ENCODE data around the gene FHL1. TPM values are rescaled to one million over a fixed set of nuclear protein-coding genes. Genes with fewer than 3 reads are reported as not detected.
A peak's percentile ranks its signal among the peaks of the same experiment; 100 is the strongest.

Gene FHL1
- total RNA-seq, 4 donors from 2014 or later: 139 to 617 (median 162) TPM

- no peak for DNase-seq
- intact Hi-C loops (cut with DNase I; ENCODE audit: low total_unique reads) (loop anchor here (5.0 kb wide), 1 partner anchor 34 kb away; no protein-coding TSS in a partner anchor), in situ Hi-C loops (cut with MboI; ENCODE audit: low pct_ligation_motif_present in 1 of 4, low pct_unique_long_range_greater_than_20kb in 1 of 4, low sequenced_read_pairs in 3 of 4) (loop anchor here in 1 of 4 donors (25.0 kb wide), 1 partner anchor 169 kb away; no protein-coding TSS in a partner anchor)
- 67 to 89% methylated on average over 1 to 7 of the region's 8 CpGs for WGBS, 2 donors (ENCODE audit: low coverage in 1 of 2)
- TF ChIP-seq CTCF (IDR thresholded peaks at IDR 0.05) (no peak), POLR2A (IDR thresholded peaks at IDR 0.05) (no peak), EP300 (IDR thresholded peaks at IDR 0.05; ENCODE audit: low read depth) (no peak), POLR2AphosphoS5 (IDR thresholded peaks at IDR 0.05) (no peak)
- no peaks in the 10 kb centered on the region for H3K9me3 ChIP-seq
- H3K27ac ChIP-seq: peak overlapping the region; percentile 77 to 82 (median 80)
- H3K36me3 ChIP-seq: peaks cover 0 to 5% (median 0%) of the 10 kb centered on the region in 4 donors
- H3K27me3 ChIP-seq: no peaks in the 10 kb centered on the region
- H3K4me3 ChIP-seq: peak overlapping the region in 2 of 4 donors; percentile 3 to 13
- H3K4me1 ChIP-seq: peaks cover 11 to 39% (median 12%) of the 10 kb centered on the region in 4 donors
Measured at GRCh38 chrX:136205882-136206380, 58.6 kb downstream of the FHL1 start.

DNA sequence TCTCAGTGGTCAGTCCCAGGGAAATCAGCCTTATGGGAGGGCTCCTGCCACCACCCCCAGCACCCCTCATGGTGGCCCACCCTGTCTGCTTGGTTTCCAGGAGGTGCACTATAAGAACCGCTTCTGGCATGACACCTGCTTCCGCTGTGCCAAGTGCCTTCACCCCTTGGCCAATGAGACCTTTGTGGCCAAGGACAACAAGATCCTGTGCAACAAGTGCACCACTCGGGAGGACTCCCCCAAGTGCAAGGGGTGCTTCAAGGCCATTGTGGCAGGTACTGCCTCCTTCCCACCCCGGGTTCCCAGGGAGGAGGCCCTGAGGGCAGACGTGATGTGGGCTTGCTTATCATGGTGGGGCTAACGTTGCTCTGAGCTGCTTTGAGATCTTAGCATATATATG lies 59.6 kb downstream of the FHL1 start:
- intact Hi-C loops (cut with DNase I; ENCODE audit: low total_unique reads): loop anchor here (5.0 kb wide), 1 partner anchor 35 kb away; no protein-coding TSS in a partner anchor

DNA sequence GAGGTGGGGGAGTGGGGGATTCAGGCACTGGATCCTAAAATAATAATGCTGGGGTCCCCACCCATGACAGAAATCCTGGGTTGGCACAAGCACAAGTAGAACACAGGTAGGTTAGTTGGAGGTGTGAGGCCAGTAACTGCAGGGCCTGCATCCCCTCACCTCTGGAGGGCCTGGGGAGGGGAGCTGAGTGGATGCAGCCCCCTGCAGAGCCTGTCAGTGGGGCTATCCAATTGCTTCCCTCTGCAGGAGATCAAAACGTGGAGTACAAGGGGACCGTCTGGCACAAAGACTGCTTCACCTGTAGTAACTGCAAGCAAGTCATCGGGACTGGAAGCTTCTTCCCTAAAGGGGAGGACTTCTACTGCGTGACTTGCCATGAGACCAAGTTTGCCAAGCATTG lies 60.2 kb downstream of the FHL1 start:
- H3K27ac ChIP-seq: peak overlapping the region; percentile 77 to 82 (median 80)
- H3K9me3 ChIP-seq: no peaks in the 10 kb centered on the region
- H3K27me3 ChIP-seq: no peaks in the 10 kb centered on the region
- WGBS, 2 donors (ENCODE audit: low coverage in 1 of 2): 71% methylated on average over 4 of the region's 4 CpGs; no CpG with 5 or more reads in 1 of the 2 donors
- intact Hi-C loops (cut with DNase I; ENCODE audit: low total_unique reads) (loop anchor here (5.0 kb wide), 1 partner anchor 35 kb away; no protein-coding TSS in a partner anchor), in situ Hi-C loops (cut with MboI; ENCODE audit: low pct_ligation_motif_present in 1 of 4, low pct_unique_long_range_greater_than_20kb in 1 of 4, low sequenced_read_pairs in 3 of 4) (loop anchor here in 1 of 4 donors (25.0 kb wide), 1 partner anchor 170 kb away; no protein-coding TSS in a partner anchor)
- H3K4me3 ChIP-seq: no peak overlapping the region
- H3K36me3 ChIP-seq: peaks cover 0 to 5% (median 0%) of the 10 kb centered on the region in 4 donors
- no peak for DNase-seq
- TF ChIP-seq CTCF (IDR thresholded peaks at IDR 0.05) (no peak), POLR2AphosphoS5 (IDR thresholded peaks at IDR 0.05) (peak in 1 of 3 donors; percentile 5)
- H3K4me1 ChIP-seq: peaks cover 11 to 29% (median 12%) of the 10 kb centered on the region in 4 donors

More for the DNA sequence above, 59.6 kb downstream of the FHL1 start:
- WGBS, 2 donors (ENCODE audit: low coverage in 1 of 2): 72% methylated on average over 6 of the region's 6 CpGs; no CpG with 5 or more reads in 1 of the 2 donors
- H3K27me3 ChIP-seq: no peaks in the 10 kb centered on the region
- peaks cover 11 to 32% (median 12%) of the 10 kb centered on the region in 4 donors for H3K4me1 ChIP-seq
- no peak for DNase-seq
- no peak for TF ChIP-seq EP300 (IDR thresholded peaks at IDR 0.05; ENCODE audit: low read depth)
- TF ChIP-seq POLR2A (IDR thresholded peaks at IDR 0.05): no peak
- TF ChIP-seq POLR2AphosphoS5 (IDR thresholded peaks at IDR 0.05): no peak
- TF ChIP-seq CTCF (IDR thresholded peaks at IDR 0.05): no peak
- H3K4me3 ChIP-seq: no peak overlapping the region
- H3K9me3 ChIP-seq: no peaks in the 10 kb centered on the region
- in situ Hi-C loops (cut with MboI; ENCODE audit: low pct_ligation_motif_present in 1 of 4, low pct_unique_long_range_greater_than_20kb in 1 of 4, low sequenced_read_pairs in 3 of 4): loop anchor here in 1 of 4 donors (25.0 kb wide), 1 partner anchor 170 kb away; no protein-coding TSS in a partner anchor
- peak overlapping the region; percentile 77 to 82 (median 80) for H3K27ac ChIP-seq
- peaks cover 0 to 5% (median 0%) of the 10 kb centered on the region in 4 donors for H3K36me3 ChIP-seq

GRCh38 chrX:136209016-136209738 lies 61.8 kb downstream of the FHL1 start:
- intact Hi-C loops (cut with DNase I; ENCODE audit: low total_unique reads): loop anchor here (5.0 kb wide), 1 partner anchor 37 kb away; no protein-coding TSS in a partner anchor
- in situ Hi-C loops (cut with MboI; ENCODE audit: low pct_ligation_motif_present in 1 of 4, low pct_unique_long_range_greater_than_20kb in 1 of 4, low sequenced_read_pairs in 3 of 4): loop anchor here in 1 of 4 donors (25.0 kb wide), 1 partner anchor 172 kb away; no protein-coding TSS in a partner anchor
- Histone ChIP-seq H3K4me1 (peaks cover 4 to 19% (median 9%) of the 10 kb centered on the region in 4 donors), H3K4me3 (no peak overlapping the region), H3K27me3 (no peaks in the 10 kb centered on the region), H3K27ac (peak overlapping the region; percentile 77 to 82 (median 80)), H3K36me3 (peaks cover 0 to 5% (median 0%) of the 10 kb centered on the region in 4 donors), H3K9me3 (no peaks in the 10 kb centered on the region)
- TF ChIP-seq POLR2AphosphoS5 (IDR thresholded peaks at IDR 0.05): peak in 1 of 3 donors; percentile 13
- no peak for TF ChIP-seq EP300 (IDR thresholded peaks at IDR 0.05; ENCODE audit: low read depth)
- no peak for TF ChIP-seq POLR2A (IDR thresholded peaks at IDR 0.05)
- TF ChIP-seq CTCF (IDR thresholded peaks at IDR 0.05): peak; percentile 40 to 65 (median 54)
- WGBS, 2 donors (ENCODE audit: low coverage in 1 of 2): 49% methylated on average over 28 of the region's 28 CpGs; no CpG with 5 or more reads in 1 of the 2 donors
- DNase-seq: peak; percentile 45

All from transverse colon (tissue), 4 donors.